ENCODE measurements around the gene RIOK3. TPM values are rescaled to one million over a fixed set of nuclear protein-coding genes. Genes with fewer than 3 reads are reported as not detected.

The RIOK3 gene
- 21.7 and 26.1 TPM in 2 replicates for total RNA-seq

DNA sequence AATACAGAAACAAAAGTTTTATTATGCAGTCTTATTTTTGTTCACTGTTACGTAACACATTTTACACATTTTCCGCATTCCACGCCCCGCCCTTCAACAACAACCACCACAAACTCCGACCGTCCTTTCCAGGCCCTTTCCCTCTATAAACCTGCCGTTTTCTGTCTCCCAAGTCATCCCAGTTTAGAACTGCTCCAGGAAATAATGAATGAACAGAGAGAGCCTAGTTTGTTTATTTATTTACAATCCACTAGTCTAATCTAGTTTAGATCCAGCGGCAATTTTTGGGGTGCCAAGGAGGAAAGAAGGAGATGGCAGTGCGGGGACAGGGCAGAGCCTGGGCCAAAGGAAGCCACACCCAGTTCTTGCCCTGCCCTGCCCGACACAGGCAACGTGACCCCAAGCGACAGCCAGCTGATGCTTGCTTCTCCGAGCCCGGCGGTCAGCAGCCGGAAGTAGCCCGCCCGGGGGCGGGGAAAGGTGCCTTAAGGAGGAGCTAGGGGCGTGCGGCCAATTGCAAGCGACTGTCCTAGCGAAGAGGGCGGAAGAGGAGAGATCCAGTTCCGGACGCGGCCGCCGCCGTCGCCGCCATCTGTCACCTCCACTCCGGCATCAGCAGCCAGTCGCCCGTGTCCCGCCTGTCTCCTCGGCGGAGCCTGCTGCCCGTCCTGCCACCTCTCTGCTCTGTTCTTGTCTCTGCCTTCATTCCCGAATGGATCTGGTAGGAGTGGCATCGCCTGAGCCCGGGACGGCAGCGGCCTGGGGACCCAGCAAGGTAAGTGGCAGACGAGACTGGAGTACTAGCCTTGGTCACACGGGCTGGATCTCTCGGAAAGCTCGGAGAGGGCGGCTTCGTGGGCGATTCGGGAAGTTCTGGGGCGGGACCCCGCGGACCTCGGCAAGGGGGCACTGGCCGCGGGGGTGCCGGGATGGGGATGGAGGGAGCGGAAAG, at the start of gene RIOK3:
TSS of gene RIOK3 (plus strand) at position 560 of the 952 bp plus-strand sequence. CDS start at position 713, 153 bp downstream.

GRCh38 chr18:23503038-23503962, 50.2 kb downstream of the RIOK3 start, which contains the start of gene RMC1:
Gene RMC1, plus strand, starts transcription at chr18:23503511. Its CDS starts 108 bp downstream, at chr18:23503619.

Other genes starting within 250 kb of the RIOK3 start
- gene RMC1, start 50.2 kb downstream of the RIOK3 start, total RNA-seq, result 20.2 and 21.6 TPM in 2 replicates
- 18.7 and 22.7 TPM in 2 replicates for gene NPC1, start 133.2 kb downstream of the RIOK3 start, total RNA-seq
- 0.67 and 0.89 TPM in 2 replicates for gene ANKRD29, start 209.6 kb downstream of the RIOK3 start, total RNA-seq
- gene LAMA3, start 236.2 kb downstream of the RIOK3 start, total RNA-seq, result 1.2 and 1.3 TPM in 2 replicates